Lower leg skin (tissue), 3 donors: ENCODE measurements around the gene ZBTB47.

ENCODE experiments used
- POLR2A ChIP-seq, 2 donors: fragments of 450-650 bp; IDR thresholded peaks; one replicate each; pipeline ENCODE4 v1.6.1; 2016 to 2017; ENCODE audit warnings: antibody characterized with exemption in 2 of 2, mild to moderate bottlenecking in 1 of 2, moderate library complexity in 1 of 2
- TF ChIP-seq, protein P1 (sequence below), 3 donors: fragments of 450-650 bp; IDR thresholded peaks; one replicate each; pipeline ENCODE4 v1.5.1; 2016; ENCODE audit warnings: antibody characterized with exemption in 3 of 3, mild to moderate bottlenecking in 3 of 3, moderate library complexity in 2 of 3

GRCh38 chr3:42653560-42654330, at the start of gene ZBTB47:
- TF ChIP-seq, protein P1, sequence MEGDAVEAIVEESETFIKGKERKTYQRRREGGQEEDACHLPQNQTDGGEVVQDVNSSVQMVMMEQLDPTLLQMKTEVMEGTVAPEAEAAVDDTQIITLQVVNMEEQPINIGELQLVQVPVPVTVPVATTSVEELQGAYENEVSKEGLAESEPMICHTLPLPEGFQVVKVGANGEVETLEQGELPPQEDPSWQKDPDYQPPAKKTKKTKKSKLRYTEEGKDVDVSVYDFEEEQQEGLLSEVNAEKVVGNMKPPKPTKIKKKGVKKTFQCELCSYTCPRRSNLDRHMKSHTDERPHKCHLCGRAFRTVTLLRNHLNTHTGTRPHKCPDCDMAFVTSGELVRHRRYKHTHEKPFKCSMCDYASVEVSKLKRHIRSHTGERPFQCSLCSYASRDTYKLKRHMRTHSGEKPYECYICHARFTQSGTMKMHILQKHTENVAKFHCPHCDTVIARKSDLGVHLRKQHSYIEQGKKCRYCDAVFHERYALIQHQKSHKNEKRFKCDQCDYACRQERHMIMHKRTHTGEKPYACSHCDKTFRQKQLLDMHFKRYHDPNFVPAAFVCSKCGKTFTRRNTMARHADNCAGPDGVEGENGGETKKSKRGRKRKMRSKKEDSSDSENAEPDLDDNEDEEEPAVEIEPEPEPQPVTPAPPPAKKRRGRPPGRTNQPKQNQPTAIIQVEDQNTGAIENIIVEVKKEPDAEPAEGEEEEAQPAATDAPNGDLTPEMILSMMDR (IDR thresholded peaks at IDR 0.05): no peak
- TF ChIP-seq POLR2A (IDR thresholded peaks at IDR 0.05): no peak
